Activated gamma-delta T cell treated with Interleukin-2 at 50 U/mL for 16 hours (primary cell): ENCODE measurements around the gene KCNQ1.

Experiments
- DNase-seq: peaks from one replicate; pipeline ENCODE4 v3.0.0-alpha.2; 2020

KCNQ1 gene

DNA sequence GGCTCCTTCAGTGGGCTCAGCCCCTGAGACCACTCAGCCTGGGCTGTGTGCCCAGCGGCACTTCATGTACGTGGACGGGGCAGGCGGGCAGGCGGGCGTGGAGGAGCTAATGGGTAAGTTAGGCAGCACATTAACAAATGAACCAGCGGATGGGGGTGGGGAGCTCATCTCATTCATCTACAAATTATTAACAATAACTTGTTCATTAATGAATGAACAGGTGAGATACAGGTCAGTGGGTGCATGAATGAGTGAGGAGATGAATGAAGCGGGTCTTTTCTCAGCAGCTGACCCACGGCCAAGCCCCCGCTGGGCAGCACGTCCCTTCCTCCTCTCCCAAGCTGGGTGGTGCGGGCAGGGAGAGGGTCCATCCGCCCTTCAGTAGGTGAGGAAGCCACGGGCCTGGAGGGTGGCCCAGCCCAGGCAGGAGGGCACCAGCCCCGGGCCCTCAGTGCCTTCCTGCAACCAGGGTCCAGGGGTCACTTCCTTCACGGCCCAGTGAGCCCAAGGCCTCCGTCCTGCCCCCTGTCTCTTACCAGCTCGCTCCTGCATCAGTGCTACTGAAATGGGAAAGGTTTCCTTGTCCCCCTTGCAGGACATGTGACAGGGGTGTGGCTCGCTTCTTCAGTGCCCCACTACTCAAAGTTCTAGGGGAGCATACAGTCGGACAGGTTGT is 315.5 kb downstream of the KCNQ1 start:
- no peak for DNase-seq

GRCh38 chr11:2761131-2762030 is 316.6 kb downstream of the KCNQ1 start:
- no peak for DNase-seq

GRCh38 chr11:2762031-2762380 is 317.2 kb downstream of the KCNQ1 start:
- no peak for DNase-seq

- no peak for DNase-seq
Observed at GRCh38 chr11:2762451-2762850, 317.6 kb downstream of the KCNQ1 start.

- no peak for DNase-seq
Observed at GRCh38 chr11:2763984-2764383, 319.2 kb downstream of the KCNQ1 start.

GRCh38 chr11:2765491-2765890 is 320.7 kb downstream of the KCNQ1 start:
- no peak for DNase-seq

- no peak for DNase-seq
Observed at GRCh38 chr11:2766166-2766565, 321.4 kb downstream of the KCNQ1 start.

- no peak for DNase-seq
Observed at GRCh38 chr11:2767071-2767470, 322.3 kb downstream of the KCNQ1 start.

DNA sequence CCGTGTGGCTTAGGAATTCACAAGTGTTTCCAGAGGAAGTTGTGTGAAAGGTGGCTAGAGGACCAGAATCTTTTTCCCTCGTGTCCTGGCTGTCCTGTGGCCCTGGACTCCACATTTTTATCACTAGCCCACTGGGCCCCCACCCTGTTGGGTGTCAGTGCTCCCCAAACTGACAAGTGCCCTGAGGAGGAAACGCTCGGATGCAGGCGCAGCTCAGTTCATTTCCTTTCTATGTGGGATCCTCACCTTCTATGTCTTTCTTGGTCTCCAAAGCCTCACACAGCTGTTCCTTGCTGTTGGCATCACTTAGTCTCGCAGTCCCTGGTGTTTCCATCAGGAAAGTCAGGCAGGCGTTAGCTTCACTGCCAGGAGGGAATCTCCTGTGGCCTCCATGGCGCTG is 323.0 kb downstream of the KCNQ1 start:
- no peak for DNase-seq

- DNase-seq = no peak
Observed at GRCh38 chr11:2768471-2769408, 323.9 kb downstream of the KCNQ1 start.

GRCh38 chr11:2769409-2770095 is 324.7 kb downstream of the KCNQ1 start:
- DNase-seq = no peak

DNA sequence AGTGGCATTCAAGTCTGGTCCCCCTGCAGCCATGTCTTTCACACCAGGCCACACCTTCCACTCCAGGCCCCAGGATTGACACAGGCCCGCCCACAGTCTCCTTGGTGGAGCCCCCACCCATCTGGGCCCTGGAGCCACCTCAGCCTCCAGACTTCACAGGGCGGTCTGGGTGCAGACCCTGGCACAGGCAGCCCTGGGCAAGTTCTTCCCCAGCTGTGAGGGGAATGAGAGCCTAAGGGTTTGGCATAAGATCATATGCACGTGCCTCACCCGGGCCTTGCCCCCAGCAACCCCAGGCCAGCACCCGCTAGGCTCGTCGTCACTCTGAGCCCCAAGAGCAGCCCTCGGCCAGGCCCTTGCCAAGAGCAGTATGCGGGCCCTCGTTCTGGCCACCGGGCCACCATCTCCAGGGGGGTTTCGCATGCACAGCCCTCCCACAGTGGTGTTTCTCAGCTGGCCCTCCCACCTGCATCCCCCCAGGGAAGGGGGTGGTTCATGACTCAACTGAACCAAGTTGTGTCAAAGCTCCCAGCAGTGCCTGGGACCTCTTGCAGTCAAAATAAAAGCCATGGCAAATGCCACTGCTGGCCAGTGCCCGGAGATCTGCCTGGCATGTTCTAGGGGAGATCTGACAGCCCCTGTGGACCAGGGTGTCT is 325.4 kb downstream of the KCNQ1 start:
- no peak for DNase-seq

DNA sequence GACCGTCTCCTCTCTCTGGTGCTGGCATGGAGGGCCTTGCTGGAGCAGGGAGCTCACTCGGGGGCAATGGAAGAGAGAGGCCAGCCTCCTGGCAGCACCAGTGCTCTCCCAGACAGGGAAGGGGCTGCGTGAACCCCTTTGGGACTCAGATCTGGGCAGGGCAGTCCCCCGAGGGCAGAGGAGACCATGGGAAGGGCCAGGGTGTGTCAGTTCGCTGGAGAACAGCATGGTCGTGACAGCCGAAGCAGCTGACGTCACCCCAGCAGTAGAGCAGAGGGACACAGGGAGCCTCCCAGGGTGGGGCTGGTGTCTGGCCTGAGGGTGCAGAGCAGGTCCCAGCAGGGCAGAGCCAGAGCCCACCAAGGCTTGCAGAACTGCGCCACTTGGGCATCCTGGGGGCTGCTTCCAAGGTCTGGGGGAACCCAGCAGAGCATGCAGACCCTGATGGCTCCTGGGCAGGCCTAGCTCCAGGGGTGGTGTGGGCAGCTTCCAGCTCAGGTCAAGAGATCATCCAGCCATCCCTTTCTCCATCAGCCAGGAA is 326.0 kb downstream of the KCNQ1 start:
- no peak for DNase-seq

DNA sequence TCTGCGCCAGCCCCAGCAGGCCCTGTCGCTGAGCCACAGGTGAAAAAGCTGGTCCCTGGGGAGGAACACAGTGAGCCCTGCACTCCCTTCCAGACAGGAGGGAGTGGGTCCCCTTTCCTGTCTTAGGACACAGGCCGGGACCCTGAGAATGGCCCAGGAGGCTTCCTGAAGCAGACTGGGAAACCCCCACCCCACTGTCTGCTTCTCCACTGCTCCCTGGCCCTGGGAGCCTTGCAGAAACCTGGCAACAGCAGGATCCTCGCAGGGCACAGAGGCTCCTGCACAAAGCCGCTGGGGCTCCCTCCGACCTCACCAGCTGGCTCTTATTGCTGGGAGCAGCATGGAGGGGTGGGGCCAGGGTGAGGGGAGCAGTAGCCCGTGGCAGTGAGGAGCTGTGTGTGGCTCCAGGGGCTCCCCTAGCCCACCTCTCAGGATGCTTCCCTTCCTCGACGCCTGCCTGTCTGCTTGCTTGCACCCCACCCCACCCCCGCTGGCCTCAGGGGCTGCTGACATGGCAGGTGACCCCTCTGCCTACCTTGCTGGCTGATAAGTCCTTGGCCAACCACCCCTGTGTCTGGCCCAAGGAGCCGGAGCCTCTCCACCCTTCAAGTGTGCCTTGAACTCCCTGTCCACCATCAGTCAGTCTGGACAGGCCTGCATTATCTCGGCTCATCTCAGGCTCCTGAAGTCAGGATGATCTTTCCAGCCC is 327.1 kb downstream of the KCNQ1 start:
- DNase-seq = peak; percentile 3

DNA sequence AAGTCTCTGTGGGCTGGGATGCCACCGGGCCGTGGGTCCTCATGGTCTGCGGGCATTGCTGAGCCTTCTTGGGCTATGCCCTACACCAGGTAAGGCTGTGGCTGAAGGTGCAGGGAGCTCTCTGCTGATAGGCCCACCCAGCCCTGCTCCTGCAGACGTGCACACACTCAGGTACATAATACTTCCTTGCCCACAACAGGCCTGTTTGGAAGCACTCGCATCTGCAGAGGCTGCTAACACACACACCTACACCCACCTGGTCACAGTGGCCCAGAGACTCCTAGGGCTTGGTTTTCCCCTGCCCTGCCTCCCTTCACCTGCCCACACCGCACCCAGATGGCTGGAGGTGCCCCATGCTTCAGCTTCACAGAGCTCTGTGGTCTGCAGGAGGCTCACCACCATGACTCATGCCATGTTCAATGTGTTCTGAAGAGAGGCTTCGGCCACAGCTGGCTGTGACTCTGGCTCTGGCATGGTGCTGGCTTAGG is 327.8 kb downstream of the KCNQ1 start:
- DNase-seq = peak; percentile 5

GRCh38 chr11:2774173-2775082 is 329.6 kb downstream of the KCNQ1 start:
- DNase-seq = peak; percentile 1

- peak; percentile 3 for DNase-seq
Observed at GRCh38 chr11:2775083-2775625, 330.3 kb downstream of the KCNQ1 start.

DNA sequence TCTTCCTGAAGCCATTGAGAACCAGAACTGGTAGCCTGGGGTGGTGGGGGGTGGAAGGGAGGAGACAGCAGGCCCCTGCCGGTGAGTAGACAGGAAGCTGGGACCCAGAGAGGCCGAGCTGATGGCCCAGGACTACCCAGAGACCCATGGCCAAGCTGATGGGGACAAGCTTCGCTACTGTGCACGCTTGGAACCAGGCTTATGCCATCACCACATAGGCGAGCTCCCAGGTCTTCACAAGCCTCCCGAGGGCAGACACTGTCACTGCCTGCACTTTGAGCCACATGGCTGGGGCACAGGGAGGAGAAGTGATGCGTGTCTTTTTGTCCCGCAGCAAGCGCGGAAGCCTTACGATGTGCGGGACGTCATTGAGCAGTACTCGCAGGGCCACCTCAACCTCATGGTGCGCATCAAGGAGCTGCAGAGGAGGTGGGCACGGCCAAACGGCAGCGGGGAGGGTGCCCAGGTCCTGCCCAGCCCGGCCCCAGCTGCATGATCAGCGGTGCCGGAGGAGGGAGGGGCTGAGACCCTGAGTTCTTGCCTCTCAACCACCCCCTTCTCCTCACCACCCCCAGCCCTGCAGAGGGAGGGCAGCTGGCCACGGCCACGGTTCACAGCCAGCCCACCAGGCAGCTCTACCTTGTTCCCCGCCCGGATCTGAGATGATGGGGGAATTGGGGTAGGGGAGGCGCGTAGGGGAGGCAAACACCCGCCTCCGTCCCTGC is 331.0 kb downstream of the KCNQ1 start:
- DNase-seq = peak; percentile 1
